ENCODE measurements around the gene INPP4B.

- TF ChIP-seq CTCF (IDR thresholded peaks at IDR 0.05; ENCODE audit: low read depth, low read length): no peak
- no peak for TF ChIP-seq EZH2phosphoT487 (IDR thresholded peaks at IDR 0.05; ENCODE audit: low read depth)
Measured at GRCh38 chr4:142440093-142440492, 406.0 kb downstream of the INPP4B start.
